Astrocyte (in vitro differentiated cells and primary cell): ENCODE results near the gene TMEM119. TPM values are rescaled to one million over a fixed set of nuclear protein-coding genes. Genes with fewer than 3 reads are reported as not detected.

Source experiments
- DNase-seq: peaks from one replicate; pipeline ENCODE4 v3.0.0-alpha.2; 2010; ENCODE audit warnings: low read depth
- FAIRE-seq: peaks from 2 replicates; lab custom pipeline; 2011; peaks lifted over from hg19 to GRCh38; lab: Jason Lieb, UNC
- H2AFZ ChIP-seq: 2 replicates; pipeline ENCODE4 v1.6.0; 2012; ENCODE audit warnings: low read depth, low read length, inconsistent platforms
- H3K27ac ChIP-seq: 2 replicates; pipeline ENCODE4 v1.5.1; 2011; ENCODE audit warnings: low read depth, low read length, inconsistent platforms
- H3K27me3 ChIP-seq: 2 replicates; pipeline ENCODE4 v1.6.0; 2011; ENCODE audit warnings: low read length, inconsistent platforms; ENCODE audit not compliant: insufficient read depth
- H3K36me3 ChIP-seq: 2 replicates; pipeline ENCODE4 v1.5.1; 2011; ENCODE audit warnings: low read length, inconsistent platforms; ENCODE audit not compliant: insufficient read depth
- H3K4me1 ChIP-seq: 2 replicates; pipeline ENCODE4 v1.5.1; 2011; ENCODE audit warnings: low read length, inconsistent platforms; ENCODE audit not compliant: insufficient read depth
- H3K4me2 ChIP-seq: 2 replicates; pipeline ENCODE4 v1.6.0; 2012; ENCODE audit warnings: low read length, inconsistent platforms
- H3K4me3 ChIP-seq: 2 replicates; pipeline ENCODE4 v1.5.1; 2011; ENCODE audit warnings: low read depth, mild to moderate bottlenecking, low read length, inconsistent platforms; ENCODE audit not compliant: insufficient read depth
- H3K79me2 ChIP-seq: 2 replicates; pipeline ENCODE4 v1.6.0; 2012; ENCODE audit warnings: mild to moderate bottlenecking, low read length, inconsistent platforms; ENCODE audit not compliant: insufficient read depth
- H3K9ac ChIP-seq: 2 replicates; pipeline ENCODE4 v1.6.0; 2012; ENCODE audit warnings: mild to moderate bottlenecking, low read length, inconsistent platforms
- H3K9me3 ChIP-seq: 2 replicates; pipeline ENCODE4 v1.5.1; 2012; ENCODE audit warnings: low read depth, mild to moderate bottlenecking, low read length, inconsistent platforms; ENCODE audit not compliant: insufficient read depth
- H4K20me1 ChIP-seq: 2 replicates; pipeline ENCODE4 v1.6.0; 2012; ENCODE audit warnings: low read length, inconsistent platforms; ENCODE audit not compliant: insufficient read depth
- H3K27ac Mint-ChIP-seq: one replicate; pipeline ENCODE4 v1.8.0; 2021; ENCODE audit warnings: mild to moderate bottlenecking, mixed read lengths; ENCODE audit not compliant: unreplicated experiment
- H3K27me3 Mint-ChIP-seq: one replicate; pipeline ENCODE4 v1.8.0; 2021; ENCODE audit warnings: low read depth, mixed read lengths; ENCODE audit not compliant: unreplicated experiment
- H3K36me3 Mint-ChIP-seq: one replicate; pipeline ENCODE4 v1.8.0; 2021; ENCODE audit warnings: low read depth, mixed read lengths; ENCODE audit not compliant: unreplicated experiment
- H3K4me1 Mint-ChIP-seq: one replicate; pipeline ENCODE4 v1.8.0; 2021; ENCODE audit warnings: low read depth, mixed read lengths; ENCODE audit not compliant: unreplicated experiment
- H3K4me3 Mint-ChIP-seq: one replicate; pipeline ENCODE4 v1.8.0; 2021; ENCODE audit warnings: mild to moderate bottlenecking, moderate library complexity, mixed read lengths; ENCODE audit not compliant: unreplicated experiment
- H3K9me3 Mint-ChIP-seq: one replicate; pipeline ENCODE4 v1.8.0; 2021; ENCODE audit warnings: mild to moderate bottlenecking, mixed read lengths; ENCODE audit not compliant: unreplicated experiment
- CTCF ChIP-seq: IDR thresholded peaks from 2 replicates; pipeline ENCODE4 v1.5.1; 2011; ENCODE audit warnings: low read depth, mild to moderate bottlenecking, inconsistent platforms, low read length, moderate library complexity; ENCODE audit not compliant: insufficient read depth
- EZH2 ChIP-seq: IDR thresholded peaks from 2 replicates; pipeline ENCODE4 v1.6.1; 2012; ENCODE audit warnings: mild to moderate bottlenecking, low read length, inconsistent platforms; ENCODE audit not compliant: insufficient read depth
- total RNA-seq: library from RNA; stranded (reverse); gene quantifications from 2 replicates; pipeline ENCODE4 v1.2.1, GENCODE V29; 2021

Gene TMEM119
- total RNA-seq, 1 donor from 2014 or later: 0.91 TPM

- Mint-ChIP-seq H3K4me3 (no peak overlapping the region), H3K9me3 (no peaks in the 10 kb centered on the region), H3K36me3 (no peaks in the 10 kb centered on the region), H3K27me3 (peaks cover 7% of the 10 kb centered on the region), H3K4me1 (peaks cover 4% of the 10 kb centered on the region), H3K27ac (no peak overlapping the region)
- Histone ChIP-seq H3K27me3 (no peaks in the 10 kb centered on the region), H3K36me3 (no peaks in the 10 kb centered on the region), H4K20me1 (no peaks in the 10 kb centered on the region), H3K4me3 (no peak overlapping the region), H3K9me3 (no peaks in the 10 kb centered on the region), H3K79me2 (no peaks in the 10 kb centered on the region), H3K4me2 (no peak overlapping the region), H3K9ac (no peak overlapping the region), H2AFZ (no peak overlapping the region), H3K4me1 (peaks cover under 1% of the 10 kb centered on the region), H3K27ac (no peak overlapping the region)
- TF ChIP-seq EZH2 (no peak), CTCF (no peak)
- FAIRE-seq: no peak
- no peak for DNase-seq
Measured at GRCh38 chr12:108604208-108604941, 6.5 kb upstream of the TMEM119 start.

GRCh38 chr12:108603743-108604142 lies 5.9 kb upstream of the TMEM119 start:
- Histone ChIP-seq H3K4me1 (no peaks in the 10 kb centered on the region), H4K20me1 (no peaks in the 10 kb centered on the region), H3K27ac (no peak overlapping the region), H2AFZ (no peak overlapping the region), H3K36me3 (no peaks in the 10 kb centered on the region), H3K4me2 (no peak overlapping the region), H3K4me3 (no peak overlapping the region), H3K9ac (no peak overlapping the region), H3K9me3 (no peaks in the 10 kb centered on the region), H3K79me2 (no peaks in the 10 kb centered on the region), H3K27me3 (no peaks in the 10 kb centered on the region)
- Mint-ChIP-seq H3K27ac (no peak overlapping the region), H3K4me3 (no peak overlapping the region), H3K36me3 (no peaks in the 10 kb centered on the region), H3K27me3 (peaks cover 13% of the 10 kb centered on the region), H3K4me1 (peaks cover 4% of the 10 kb centered on the region), H3K9me3 (no peaks in the 10 kb centered on the region)
- no peak for DNase-seq
- no peak for FAIRE-seq
- TF ChIP-seq CTCF: no peak
- TF ChIP-seq EZH2: no peak

GRCh38 chr12:108602976-108603704 lies 5.3 kb upstream of the TMEM119 start:
- FAIRE-seq: no peak
- no peak overlapping the region for H3K27ac Mint-ChIP-seq
- Histone ChIP-seq H3K27me3 (no peaks in the 10 kb centered on the region), H3K9ac (no peak overlapping the region), H2AFZ (no peak overlapping the region), H3K9me3 (no peaks in the 10 kb centered on the region), H3K27ac (no peak overlapping the region), H3K4me2 (no peak overlapping the region), H3K36me3 (no peaks in the 10 kb centered on the region), H4K20me1 (no peaks in the 10 kb centered on the region), H3K79me2 (no peaks in the 10 kb centered on the region), H3K4me1 (no peaks in the 10 kb centered on the region), H3K4me3 (no peak overlapping the region)
- no peaks in the 10 kb centered on the region for H3K9me3 Mint-ChIP-seq
- H3K4me1 Mint-ChIP-seq: peaks cover 4% of the 10 kb centered on the region
- TF ChIP-seq CTCF (no peak), EZH2 (no peak)
- no peak overlapping the region for H3K4me3 Mint-ChIP-seq
- no peak for DNase-seq
- no peaks in the 10 kb centered on the region for H3K36me3 Mint-ChIP-seq
- H3K27me3 Mint-ChIP-seq: peaks cover 15% of the 10 kb centered on the region
